SHP77 (cell line): ENCODE results near the gene RRP36.
"Not testable (repeated sequence)": the region's sequence is repeated elsewhere in the genome, so short reads cannot be mapped to it uniquely, and the experiment has no call there.

ENCODE experiments used
- DNase-seq, 2 experiments: peaks; one replicate each; lab custom pipeline; 2025; lab: John Stamatoyannopoulos, UW

RRP36 gene

DNA sequence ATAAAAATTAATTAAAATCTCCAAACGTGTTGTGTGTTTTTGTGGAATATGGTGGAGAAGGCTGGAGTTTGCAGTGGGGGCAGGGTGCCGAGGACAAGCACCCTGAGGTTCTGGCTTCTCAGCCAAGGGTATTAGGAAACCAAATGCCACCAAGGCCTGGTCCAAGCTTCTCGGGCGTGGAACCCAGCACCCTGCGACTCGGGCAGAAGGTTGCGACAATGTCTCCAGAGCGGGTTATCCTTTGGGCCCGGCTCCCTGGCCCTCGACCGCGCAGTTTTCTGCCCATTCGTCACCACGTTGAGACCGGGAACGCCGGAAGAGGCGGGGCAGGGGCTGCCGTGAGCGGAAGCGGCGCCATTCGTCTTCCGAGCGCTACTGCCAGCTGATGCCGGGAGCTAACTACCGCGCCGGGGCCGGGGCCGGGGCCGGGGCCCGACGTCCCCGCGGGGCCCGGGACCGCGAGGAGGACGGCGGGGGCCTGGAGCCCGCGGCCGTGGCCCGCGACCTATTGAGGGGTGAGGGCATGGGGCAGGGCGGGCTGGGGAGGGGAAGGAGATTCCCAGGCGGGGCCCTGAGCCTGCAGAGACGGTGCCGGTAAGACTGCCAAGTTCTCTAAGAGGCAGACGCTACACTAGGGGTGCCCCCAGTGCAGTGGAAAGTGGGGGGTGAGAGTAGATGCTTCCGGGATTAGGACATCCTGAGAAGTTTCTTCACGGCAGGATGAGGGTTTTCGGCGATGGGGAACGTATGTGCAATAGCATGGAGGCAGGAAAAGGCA, at the start of gene RRP36:
Gene RRP36, plus strand, starts transcription at position 354 of the 778 bp plus-strand sequence. Its CDS starts 32 bp downstream, at position 386.
- DNase-seq = peak; percentile 84 to 87

DNA sequence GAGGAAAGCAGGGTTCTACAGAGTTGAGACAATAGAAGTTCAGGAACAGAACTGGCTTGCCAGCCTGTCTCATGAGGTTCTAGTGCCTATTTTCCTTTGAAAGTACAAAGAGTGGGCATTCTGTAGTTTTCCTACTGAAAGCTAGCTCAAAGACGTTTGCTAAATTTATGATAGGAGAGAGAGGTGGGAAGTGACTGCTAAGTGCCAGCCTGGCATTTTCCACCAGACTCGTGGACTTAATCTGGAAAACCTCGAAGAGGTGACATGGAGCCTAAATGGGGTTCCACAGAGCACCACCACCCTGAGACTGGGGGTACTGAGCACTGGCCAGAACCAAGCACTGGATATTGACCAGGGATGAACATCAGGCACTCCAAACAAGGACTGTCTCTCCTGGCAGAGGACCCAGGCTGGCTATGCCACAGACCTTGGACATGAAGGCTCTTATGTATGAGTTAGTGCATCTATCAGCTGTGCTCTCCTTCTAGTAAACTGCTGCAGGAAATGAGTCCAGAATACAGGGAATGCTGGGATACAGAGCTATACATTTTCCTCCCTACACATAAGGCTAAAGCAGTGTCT, 49.6 kb upstream of the RRP36 start:
- DNase-seq = no peak

- DNase-seq = no peak
Observed at GRCh38 chr6:42973926-42974325, 47.5 kb upstream of the RRP36 start.

GRCh38 chr6:42974919-42975505, 46.4 kb upstream of the RRP36 start:
- DNase-seq = no peak

DNA sequence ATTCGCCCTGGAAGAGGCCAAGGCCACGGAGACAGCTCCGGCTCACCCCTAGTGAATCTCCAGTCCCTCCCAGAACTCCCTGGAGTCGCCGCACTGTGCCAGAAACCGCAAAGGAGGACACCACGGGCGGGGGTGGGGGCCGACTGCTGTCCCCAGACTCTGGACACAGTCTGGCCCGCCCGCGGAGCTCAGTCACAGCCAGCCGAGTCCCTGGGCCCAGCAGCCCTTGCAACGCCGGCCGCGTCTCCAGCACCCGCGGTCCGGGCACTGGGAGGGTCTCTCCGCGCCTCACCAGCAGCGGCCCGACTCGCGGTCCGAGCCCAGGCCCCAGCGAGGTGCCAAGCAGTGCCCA, 43.0 kb upstream of the RRP36 start:
- peak in 1 of 2 experiments; percentile 27 for DNase-seq

DNA sequence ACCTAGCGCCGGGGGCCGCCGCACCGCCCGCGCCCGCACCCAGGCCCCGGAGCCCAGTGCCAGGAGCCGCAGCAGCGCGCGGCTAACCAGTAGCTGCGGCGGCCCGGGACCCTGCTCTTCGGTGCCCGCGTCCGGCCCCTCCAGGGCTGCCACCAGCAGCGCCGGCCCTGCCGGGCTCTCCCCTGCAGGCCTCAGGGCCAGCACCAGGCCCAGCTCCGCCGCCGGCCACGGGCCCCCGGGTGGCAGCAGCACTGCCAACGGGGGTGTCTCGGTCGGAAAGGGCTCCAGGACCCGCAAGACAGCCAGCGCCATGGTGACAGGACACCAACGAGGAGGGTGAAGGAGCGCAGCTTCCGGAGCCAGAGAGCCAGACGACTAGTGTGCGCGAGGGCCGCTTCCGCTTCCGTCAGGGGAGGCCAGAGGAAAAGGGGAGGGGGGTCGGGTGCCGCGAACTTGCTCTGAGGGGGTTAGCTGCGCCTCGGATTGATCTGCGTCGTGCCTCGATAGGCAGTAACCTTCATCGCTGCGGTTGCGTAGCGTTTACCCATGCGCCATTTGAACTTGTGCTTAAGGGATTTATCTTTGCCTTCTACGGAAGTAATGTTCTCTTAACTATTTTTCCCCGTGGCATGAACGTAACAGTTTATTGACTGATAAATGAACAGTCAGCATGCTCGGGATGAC, 42.4 kb upstream of the RRP36 start, which contains the start of gene PEX6:
Gene PEX6, minus strand, starts transcription at position 343 of the 684 bp plus-strand sequence. Its CDS starts 31 bp downstream, at position 312.
- peak; percentile 97 for DNase-seq

DNA sequence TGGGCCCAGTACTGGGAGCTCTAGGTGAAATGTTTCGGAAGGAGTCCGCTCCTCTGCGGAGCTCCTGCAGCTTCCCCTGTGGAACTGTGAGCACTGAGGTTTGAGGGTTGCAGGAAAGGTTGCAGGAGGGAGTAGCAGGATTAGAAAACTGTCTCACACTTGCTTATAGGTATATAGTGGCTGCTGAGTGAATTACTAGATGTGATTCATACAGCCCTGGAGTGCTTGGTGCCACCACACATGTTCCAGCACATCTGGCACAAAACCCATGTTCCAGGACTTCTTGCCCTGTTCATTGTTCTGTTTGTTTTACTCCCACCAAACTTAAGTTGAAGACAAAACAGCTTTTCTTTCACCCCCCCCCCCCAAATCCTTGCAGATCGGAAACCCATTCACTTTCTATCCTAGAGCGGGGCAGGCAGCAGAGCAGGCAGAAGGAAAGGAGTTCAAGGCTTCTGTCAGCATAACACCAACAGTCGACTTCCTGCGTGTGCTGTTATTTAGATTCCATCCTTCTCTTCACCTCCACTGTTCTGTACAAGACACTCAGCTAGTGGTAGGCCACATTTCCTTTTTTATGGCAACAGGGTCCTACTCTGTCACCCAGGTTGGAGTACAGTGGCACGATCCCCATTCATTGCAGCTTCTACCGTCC, 41.8 kb upstream of the RRP36 start:
- no peak for DNase-seq

DNA sequence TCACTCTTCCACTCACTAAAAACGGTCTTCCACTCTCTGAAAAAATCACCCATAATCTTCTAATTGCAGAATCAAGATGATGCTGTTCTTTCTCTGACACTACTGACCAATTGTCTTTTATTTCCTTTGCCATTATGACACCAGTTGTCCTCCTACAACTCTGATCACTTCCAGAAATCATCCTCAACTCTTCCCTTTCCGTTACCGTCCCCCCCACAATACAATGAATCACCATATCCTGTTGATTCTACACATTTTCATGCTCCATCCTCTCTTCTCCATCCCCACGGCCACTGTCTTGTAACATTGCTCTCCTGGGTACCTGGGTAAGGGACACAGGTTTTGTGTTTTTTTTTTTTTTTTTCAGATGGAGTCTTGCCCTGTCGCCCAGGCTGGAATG, 39.6 kb upstream of the RRP36 start:
- no peak for DNase-seq

DNA sequence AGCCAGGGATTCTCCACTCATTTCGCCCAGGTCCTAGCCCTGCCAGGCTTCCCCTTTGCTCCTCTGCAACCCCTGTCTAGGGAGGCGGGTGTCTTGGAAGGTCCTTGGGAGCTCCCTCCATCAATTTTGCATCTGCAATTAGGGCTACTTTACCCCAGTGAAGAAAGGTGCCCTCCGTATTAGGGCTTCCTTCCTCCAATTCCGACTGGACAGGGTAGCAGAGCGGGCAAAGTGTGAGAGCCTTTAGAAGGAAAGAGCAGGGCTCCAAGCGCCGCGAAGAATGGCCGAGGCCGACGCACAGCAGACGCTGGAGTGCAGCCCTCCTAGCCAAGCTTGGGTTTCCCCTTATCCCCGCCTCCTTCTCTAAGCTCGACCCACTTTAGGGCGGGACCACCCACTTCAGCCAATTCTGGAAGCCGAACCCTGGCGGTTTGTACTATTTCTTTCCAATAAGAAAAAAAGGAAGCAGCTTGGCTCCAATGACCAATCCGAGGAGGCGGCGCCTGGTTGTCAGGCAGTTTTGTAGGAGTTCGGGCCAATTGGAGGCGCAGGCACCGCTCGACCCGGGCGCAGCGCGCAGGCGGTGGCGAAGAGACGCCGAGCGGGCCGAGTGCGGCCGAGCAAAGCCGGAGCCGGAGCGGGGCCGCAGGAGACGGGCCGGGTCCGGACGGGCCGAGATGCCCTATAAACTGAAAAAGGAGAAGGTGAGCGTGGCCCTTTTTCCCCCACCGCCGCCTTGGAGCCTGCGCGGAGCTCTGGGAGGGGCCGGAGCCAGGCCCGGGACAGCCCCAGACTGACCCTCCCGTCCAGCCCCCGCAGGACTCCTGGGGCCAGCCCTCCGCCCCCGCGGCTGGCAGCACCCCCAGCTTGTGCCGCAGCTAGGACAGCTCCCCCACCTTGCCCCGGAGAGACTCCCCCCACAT, 37.2 kb upstream of the RRP36 start, which contains the start of gene PPP2R5D:
Gene PPP2R5D, plus strand, starts transcription at position 570 of the 923 bp plus-strand sequence. Its CDS starts 108 bp downstream, at position 678.
- DNase-seq = peak; percentile 100

- no peak for DNase-seq
Observed at GRCh38 chr6:42984924-42985475, 36.4 kb upstream of the RRP36 start.

DNA sequence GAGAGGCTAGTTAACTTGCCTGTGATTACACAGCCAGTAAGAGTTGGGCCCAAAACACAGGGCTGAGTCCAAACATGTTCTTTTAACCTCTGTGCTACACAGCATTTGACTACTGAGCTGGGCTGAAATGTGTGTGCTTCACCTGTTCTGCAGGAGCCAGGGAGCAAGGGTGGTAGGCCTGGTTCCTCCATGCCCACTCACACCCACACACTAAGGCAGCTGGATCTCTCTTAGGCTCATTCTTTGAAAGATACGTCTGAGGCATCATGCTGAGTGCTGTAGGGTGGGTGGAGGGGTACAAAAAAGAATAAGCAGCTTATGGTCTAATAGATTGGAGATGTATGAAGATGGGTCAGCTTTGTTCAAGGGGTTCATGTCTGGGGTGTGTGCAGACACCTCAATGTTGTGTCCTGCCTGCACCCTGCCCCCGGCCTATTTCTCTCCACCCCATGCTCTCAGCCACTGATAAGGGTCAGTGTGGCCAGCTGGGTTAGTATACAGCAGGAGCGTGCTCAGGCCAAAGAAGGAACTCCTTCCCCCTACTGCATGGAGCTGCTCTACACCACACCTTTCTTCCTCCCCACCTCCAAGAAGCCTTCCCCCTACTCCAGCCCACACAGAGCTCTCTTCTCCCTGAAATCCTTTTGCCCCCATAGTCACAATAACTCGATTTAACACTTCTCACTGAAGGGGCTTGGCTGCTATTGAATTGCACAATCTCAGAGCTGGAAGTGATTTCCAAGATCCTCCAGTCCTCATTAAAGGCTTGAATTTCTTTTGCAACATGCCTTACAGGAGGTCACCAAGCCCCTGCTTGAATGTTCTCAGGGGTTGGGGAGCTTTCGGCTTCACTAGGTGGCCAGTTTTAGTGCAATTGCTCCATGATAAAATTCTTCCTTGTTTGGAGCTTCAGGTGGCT, 33.6 kb upstream of the RRP36 start:
- no peak for DNase-seq

GRCh38 chr6:42988486-42989020, 32.9 kb upstream of the RRP36 start:
- DNase-seq = no peak

DNA sequence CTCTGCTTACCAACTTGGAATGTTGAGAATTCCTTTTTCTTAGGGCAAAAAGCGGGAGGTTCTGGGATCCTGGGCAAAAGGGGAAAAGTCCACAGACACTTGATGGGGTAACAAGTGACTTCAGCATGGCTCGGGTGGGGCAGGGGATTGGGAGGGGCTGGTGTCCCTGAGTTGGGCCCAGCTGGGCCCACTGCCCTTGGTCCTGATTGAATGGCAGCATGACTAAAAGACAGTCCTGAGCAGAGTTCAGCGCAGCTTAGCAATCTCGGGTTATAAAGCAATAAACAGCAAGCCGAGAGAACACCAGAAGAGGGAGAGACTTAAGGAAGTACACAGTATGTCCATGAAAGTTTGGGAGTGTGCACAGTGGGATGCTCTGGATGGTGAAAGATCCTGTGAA, 31.5 kb upstream of the RRP36 start:
- no peak for DNase-seq

GRCh38 chr6:42993445-42993844, 28.0 kb upstream of the RRP36 start:
- no peak for DNase-seq

DNA sequence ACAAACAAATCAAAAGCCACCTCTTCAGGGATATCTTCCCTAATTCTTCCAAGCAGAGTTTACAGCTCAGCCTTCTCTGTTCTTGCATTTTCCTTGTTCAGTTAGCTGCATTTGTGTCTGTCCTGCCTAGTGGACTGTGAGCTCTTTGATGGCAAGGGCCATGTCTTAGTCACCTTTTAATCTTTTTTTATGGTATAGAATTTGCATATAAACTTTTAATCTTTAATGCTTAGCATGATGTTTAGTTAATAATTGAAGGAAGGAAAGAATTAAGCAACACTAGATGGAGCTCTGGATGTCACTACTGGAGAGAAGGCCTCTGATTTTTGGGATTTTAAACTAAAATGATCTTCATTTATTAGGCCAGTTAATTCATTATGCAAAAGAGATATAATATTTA, 24.9 kb upstream of the RRP36 start:
- no peak for DNase-seq

GRCh38 chr6:42998205-42998604, 23.2 kb upstream of the RRP36 start:
- not testable (repeated sequence) for DNase-seq

DNA sequence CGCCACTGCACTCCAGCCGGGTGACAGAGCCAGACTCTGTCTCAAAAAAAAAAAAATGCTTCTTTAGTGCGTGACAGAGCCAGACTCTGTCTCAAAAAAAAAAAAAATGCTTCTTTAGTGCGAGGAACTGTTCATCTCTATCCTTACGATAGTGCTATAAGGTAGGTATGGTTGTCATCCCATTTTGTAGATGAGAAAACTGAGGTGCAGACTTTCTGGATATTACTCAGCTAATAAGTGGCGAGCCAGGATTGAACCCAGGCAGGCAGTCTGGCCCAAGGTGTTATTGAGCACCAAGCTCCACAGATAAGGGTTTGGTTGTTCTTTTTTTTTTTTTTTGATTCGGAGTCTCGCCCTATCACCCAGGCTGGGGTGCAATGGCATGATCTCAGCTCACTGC, 19.6 kb upstream of the RRP36 start:
- DNase-seq = no peak

GRCh38 chr6:43005844-43006243, 15.6 kb upstream of the RRP36 start:
- no peak for DNase-seq

GRCh38 chr6:43006251-43006650, 15.2 kb upstream of the RRP36 start:
- no peak for DNase-seq
